Esophagus squamous epithelium (tissue), 4 donors: Measurements from ENCODE around the gene CTNS.

Source experiments
- CTCF ChIP-seq, 6 experiments: fragments of 450-650 bp in 4 of 6; fragments of 200-600 bp in 2 of 6; sonication (generic) in 2 of 6; IDR thresholded peaks; one replicate each; pipeline ENCODE4 v1.5.1; 2016 to 2019; ENCODE audit warnings: antibody characterized with exemption in 6 of 6, mild to moderate bottlenecking in 4 of 6, moderate library complexity in 4 of 6
- POLR2A ChIP-seq, 4 donors: fragments of 450-650 bp; IDR thresholded peaks; one replicate each; pipeline ENCODE4 v1.6.1; 2017; ENCODE audit warnings: antibody characterized with exemption in 4 of 4, mild to moderate bottlenecking in 4 of 4, moderate library complexity in 3 of 4

DNA sequence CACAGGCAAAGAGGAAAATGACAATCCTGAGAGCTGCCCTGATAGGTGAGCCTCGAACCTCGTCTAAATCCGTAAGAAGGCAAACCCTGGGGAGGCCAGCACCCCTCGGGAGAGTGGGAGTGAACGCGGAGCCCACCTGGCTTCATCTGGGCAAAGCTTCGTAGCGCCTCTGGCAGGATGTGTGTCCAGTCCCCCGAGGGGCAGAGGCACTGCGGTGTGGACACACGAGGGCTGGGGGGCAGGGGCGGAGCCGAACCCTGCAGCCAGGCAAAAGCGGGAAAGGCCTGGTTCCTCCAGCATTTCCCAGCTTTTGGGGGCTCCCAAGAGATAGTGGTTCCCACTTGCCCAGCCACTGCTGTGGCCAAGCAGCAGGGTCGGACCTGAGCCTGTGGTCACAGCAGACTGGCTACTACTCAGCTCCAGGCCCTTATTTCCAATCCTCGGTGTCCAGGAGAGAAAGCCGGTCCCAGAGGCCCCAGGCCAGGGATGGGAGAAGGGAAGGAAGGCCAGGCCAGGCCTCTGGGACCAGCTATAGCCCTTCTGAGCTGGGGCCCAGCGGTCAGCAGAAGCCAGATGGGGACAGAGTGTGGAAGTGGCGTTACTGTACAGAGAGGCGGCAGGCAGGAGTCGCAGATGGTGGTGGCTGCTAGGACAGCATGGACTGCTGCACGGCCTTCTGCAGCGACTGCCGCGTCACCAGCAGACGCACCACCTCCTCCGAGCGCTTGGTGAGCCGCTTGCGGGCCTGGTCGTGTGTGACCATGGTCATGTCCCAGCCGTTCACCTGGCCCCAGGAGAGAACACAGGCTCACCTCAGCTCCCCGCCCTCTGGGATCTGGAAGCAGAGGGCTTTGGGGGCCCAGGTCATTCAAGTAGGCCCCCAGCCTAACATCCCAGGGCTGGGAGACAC, 26.8 kb downstream of the CTNS start:
- no peak for TF ChIP-seq POLR2A (IDR thresholded peaks at IDR 0.05)
- no peak for TF ChIP-seq CTCF (IDR thresholded peaks at IDR 0.05)
